ENCODE data around the gene PHACTR4. TPM values are rescaled to one million over a fixed set of nuclear protein-coding genes. Genes with fewer than 3 reads are reported as not detected.

Gene PHACTR4
- total and polyA plus RNA-seq, 2 experiments from 2014 or later = 14.8 to 27.1 TPM

GRCh38 chr1:28416509-28417194 is 47.1 kb downstream of the PHACTR4 start:
- Histone ChIP-seq H3K4me1 (ENCODE audit: low read depth) (peaks cover 4% of the 10 kb centered on the region), H3K36me3 (no peaks in the 10 kb centered on the region), H3K27ac (no peak overlapping the region), H3K4me3 (no peak overlapping the region), H3K9me3 (ENCODE audit: low read depth) (no peaks in the 10 kb centered on the region), H3K27me3 (no peaks in the 10 kb centered on the region)
- peak in 1 of 2 donors; percentile 35 for DNase-seq (ENCODE audit: low read depth in 1 of 2, low spot score in 1 of 2)
- TF ChIP-seq, protein P1, sequence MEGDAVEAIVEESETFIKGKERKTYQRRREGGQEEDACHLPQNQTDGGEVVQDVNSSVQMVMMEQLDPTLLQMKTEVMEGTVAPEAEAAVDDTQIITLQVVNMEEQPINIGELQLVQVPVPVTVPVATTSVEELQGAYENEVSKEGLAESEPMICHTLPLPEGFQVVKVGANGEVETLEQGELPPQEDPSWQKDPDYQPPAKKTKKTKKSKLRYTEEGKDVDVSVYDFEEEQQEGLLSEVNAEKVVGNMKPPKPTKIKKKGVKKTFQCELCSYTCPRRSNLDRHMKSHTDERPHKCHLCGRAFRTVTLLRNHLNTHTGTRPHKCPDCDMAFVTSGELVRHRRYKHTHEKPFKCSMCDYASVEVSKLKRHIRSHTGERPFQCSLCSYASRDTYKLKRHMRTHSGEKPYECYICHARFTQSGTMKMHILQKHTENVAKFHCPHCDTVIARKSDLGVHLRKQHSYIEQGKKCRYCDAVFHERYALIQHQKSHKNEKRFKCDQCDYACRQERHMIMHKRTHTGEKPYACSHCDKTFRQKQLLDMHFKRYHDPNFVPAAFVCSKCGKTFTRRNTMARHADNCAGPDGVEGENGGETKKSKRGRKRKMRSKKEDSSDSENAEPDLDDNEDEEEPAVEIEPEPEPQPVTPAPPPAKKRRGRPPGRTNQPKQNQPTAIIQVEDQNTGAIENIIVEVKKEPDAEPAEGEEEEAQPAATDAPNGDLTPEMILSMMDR (IDR thresholded peaks at IDR 0.05; ENCODE audit: low read depth, low read length) = no peak

- Histone ChIP-seq H3K27me3 (no peaks in the 10 kb centered on the region), H3K4me3 (no peak overlapping the region), H3K4me1 (ENCODE audit: low read depth) (peaks cover 4% of the 10 kb centered on the region), H3K27ac (no peak overlapping the region), H3K9me3 (ENCODE audit: low read depth) (no peaks in the 10 kb centered on the region), H3K36me3 (no peaks in the 10 kb centered on the region)
- TF ChIP-seq, protein P1 (IDR thresholded peaks at IDR 0.05; ENCODE audit: low read depth, low read length) = no peak
- DNase-seq (ENCODE audit: low read depth in 1 of 2, low spot score in 1 of 2) = peak in 1 of 2 donors; percentile 74
Measured at GRCh38 chr1:28417441-28417922, 47.9 kb downstream of the PHACTR4 start.

DNA sequence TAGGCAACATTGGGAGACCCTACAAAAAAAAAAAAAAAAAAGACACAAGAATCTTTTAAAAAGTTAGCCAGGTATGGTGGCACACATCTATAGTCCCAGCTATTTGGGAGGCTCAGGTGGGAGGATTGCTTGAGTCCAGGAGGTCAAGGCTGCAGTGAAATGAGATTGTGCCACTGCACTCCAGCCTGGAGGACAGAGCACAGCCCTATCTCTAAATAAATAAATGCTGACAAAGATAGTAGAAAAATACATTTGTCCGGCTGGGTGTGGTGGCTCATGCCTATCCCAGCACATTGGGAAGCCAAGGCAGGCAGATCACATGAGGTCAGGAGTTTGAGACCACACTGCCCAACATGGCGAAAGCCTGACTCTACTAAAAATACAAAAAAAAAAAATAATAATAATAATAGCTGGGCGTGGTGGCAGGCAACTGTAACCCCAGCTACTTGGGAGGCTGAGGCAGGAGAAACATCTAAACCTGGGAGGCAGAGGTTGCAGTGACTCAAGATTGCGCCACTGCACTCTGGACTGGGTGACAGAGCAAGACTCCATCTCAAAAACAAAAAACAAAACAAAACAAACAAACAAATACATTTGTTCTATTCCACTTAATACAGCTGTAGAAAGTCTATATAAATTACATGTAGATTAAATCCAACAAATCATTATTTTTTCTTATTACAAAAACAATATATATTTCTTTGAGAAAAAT is 48.5 kb downstream of the PHACTR4 start:
- TF ChIP-seq, protein P1 (IDR thresholded peaks at IDR 0.05; ENCODE audit: low read depth, low read length) = no peak
- no peaks in the 10 kb centered on the region for H3K36me3 ChIP-seq
- no peaks in the 10 kb centered on the region for H3K9me3 ChIP-seq (ENCODE audit: low read depth)
- no peaks in the 10 kb centered on the region for H3K27me3 ChIP-seq
- H3K27ac ChIP-seq = no peak overlapping the region
- DNase-seq (ENCODE audit: low read depth in 1 of 2, low spot score in 1 of 2) = no peak
- no peak overlapping the region for H3K4me3 ChIP-seq
- peaks cover 4% of the 10 kb centered on the region for H3K4me1 ChIP-seq (ENCODE audit: low read depth)

GRCh38 chr1:28421744-28422143 is 52.2 kb downstream of the PHACTR4 start:
- TF ChIP-seq, protein P1 (IDR thresholded peaks at IDR 0.05; ENCODE audit: low read depth, low read length) = no peak
- no peaks in the 10 kb centered on the region for H3K4me1 ChIP-seq (ENCODE audit: low read depth)
- H3K27me3 ChIP-seq = no peaks in the 10 kb centered on the region
- H3K4me3 ChIP-seq = no peak overlapping the region
- no peak for DNase-seq (ENCODE audit: low read depth in 1 of 2, low spot score in 1 of 2)
- H3K36me3 ChIP-seq = no peaks in the 10 kb centered on the region
- no peak overlapping the region for H3K27ac ChIP-seq
- no peaks in the 10 kb centered on the region for H3K9me3 ChIP-seq (ENCODE audit: low read depth)

- Histone ChIP-seq H3K27me3 (no peaks in the 10 kb centered on the region), H3K27ac (no peak overlapping the region), H3K4me3 (no peak overlapping the region), H3K9me3 (ENCODE audit: low read depth) (no peaks in the 10 kb centered on the region), H3K4me1 (ENCODE audit: low read depth) (no peaks in the 10 kb centered on the region), H3K36me3 (no peaks in the 10 kb centered on the region)
- TF ChIP-seq, protein P1 (IDR thresholded peaks at IDR 0.05; ENCODE audit: low read depth, low read length) = no peak
- no peak for DNase-seq (ENCODE audit: low read depth in 1 of 2, low spot score in 1 of 2)
Measured at GRCh38 chr1:28426831-28427230, 57.3 kb downstream of the PHACTR4 start.
